SK-N-SH (cell line): ENCODE data around the gene PARD3. TPM values are rescaled to one million over a fixed set of nuclear protein-coding genes. Genes with fewer than 3 reads are reported as not detected.

Experiments used
- CTCF ChIA-PET: fragments of 300-600, 350-600 bp; formaldehyde crosslinking; extraction: SDS; loops from one replicate; lab custom pipeline; 2021; lab: Yijun Ruan, JAX
- POLR2A ChIA-PET: fragments of 350-600 bp; sonication (Branson Sonifier 250); formaldehyde crosslinking; extraction: SDS; loops from one replicate; lab custom pipeline; 2020; ENCODE audit warnings: antibody characterized with exemption, inconsistent platforms; lab: Yijun Ruan, JAX
- DNase-seq: peaks from one replicate; pipeline ENCODE4 v3.0.0; 2012
- H2AFZ ChIP-seq: fragments of 200-600 bp; sonication (generic); 2 replicates; pipeline ENCODE4 v1.8.1; 2016; ENCODE audit warnings: antibody characterized with exemption, mild to moderate bottlenecking, low read depth
- H3F3A ChIP-seq: fragments of 200-600 bp; sonication (generic); replicated peaks from 2 replicates; pipeline ENCODE3; 2016; ENCODE audit warnings: antibody characterized with exemption, mild to moderate bottlenecking; ENCODE audit not compliant: insufficient read depth
- H3K27ac ChIP-seq, 2 experiments: fragments of 200-500 bp in 1 of 2; fragments of 200-600 bp in 1 of 2; sonication (Bioruptor generic) in 1 of 2; sonication (generic), shearing (Covaris generic) in 1 of 2; 2 replicates each; pipeline versions ENCODE4 v1.5.1 to v1.6.1; 2014 to 2016; ENCODE audit warnings: low read depth in 2 of 2, inconsistent platforms in 1 of 2, low read length in 1 of 2, mild to moderate bottlenecking in 1 of 2, mixed read lengths in 1 of 2
- H3K27me3 ChIP-seq: fragments of 200-600 bp; sonication (generic), shearing (Covaris generic); 2 replicates; pipeline ENCODE4 v1.6.1; 2016; ENCODE audit warnings: mixed run types; ENCODE audit not compliant: insufficient read depth
- H3K36me3 ChIP-seq, 2 experiments: fragments of 200-500 bp in 1 of 2; fragments of 200-600 bp in 1 of 2; sonication (Bioruptor generic) in 1 of 2; sonication (generic) in 1 of 2; replicated peaks in 1 of 2; 2 replicates each; pipeline versions ENCODE3 to v1.5.1; 2014 to 2016; ENCODE audit warnings: low read length in 1 of 2, mild to moderate bottlenecking in 1 of 2; ENCODE audit not compliant: insufficient read depth in 2 of 2, control insufficient read depth in 1 of 2
- H3K4me1 ChIP-seq, 2 experiments: fragments of 200-500 bp in 1 of 2; fragments of 200-600 bp in 1 of 2; sonication (Bioruptor generic) in 1 of 2; sonication (generic), shearing (Covaris generic) in 1 of 2; 2 replicates each; pipeline versions ENCODE4 v1.5.1 to v1.6.1; 2014 to 2016; ENCODE audit warnings: low read depth in 1 of 2, low read length in 1 of 2, mixed run types in 1 of 2; ENCODE audit not compliant: insufficient read depth in 2 of 2, control insufficient read depth in 1 of 2
- H3K4me2 ChIP-seq: fragments of 200-600 bp; sonication (generic), shearing (Covaris generic); 2 replicates; pipeline ENCODE4 v1.6.1; 2017; ENCODE audit warnings: mixed run types
- H3K4me3 ChIP-seq, 2 experiments: fragments of 200-500 bp in 1 of 2; fragments of 200-600 bp in 1 of 2; sonication (Bioruptor generic) in 1 of 2; sonication (generic), shearing (Covaris generic) in 1 of 2; 2 replicates each; pipeline versions ENCODE4 v1.5.1 to v1.8.1; 2014 to 2016; ENCODE audit warnings: low read depth in 2 of 2, inconsistent platforms in 1 of 2, low read length in 1 of 2, mild to moderate bottlenecking in 1 of 2, mixed read lengths in 1 of 2, moderate library complexity in 1 of 2
- H3K79me2 ChIP-seq: fragments of 200-600 bp; sonication (generic); 2 replicates; pipeline ENCODE4 v1.8.1; 2017; ENCODE audit warnings: mild to moderate bottlenecking; ENCODE audit not compliant: insufficient read depth
- H3K9ac ChIP-seq: fragments of 200-600 bp; sonication (generic); 2 replicates; pipeline ENCODE4 v1.6.1; 2017; ENCODE audit warnings: mixed run types
- H3K9me2 ChIP-seq: fragments of 200-600 bp; sonication (generic); 2 replicates; pipeline ENCODE4 v1.6.1; 2017; ENCODE audit warnings: mixed run types
- H3K9me3 ChIP-seq: fragments of 200-600 bp; sonication (generic); 2 replicates; pipeline ENCODE4 v1.6.1; 2017; ENCODE audit warnings: mixed run types, mild to moderate bottlenecking, moderate library complexity
- H4K20me1 ChIP-seq: fragments of 200-600 bp; sonication (generic); 2 replicates; pipeline ENCODE4 v1.6.1; 2017; ENCODE audit warnings: mild to moderate bottlenecking, mixed run types; ENCODE audit not compliant: insufficient read depth
- CTCF ChIP-seq: fragments of 200-600 bp; sonication (generic); IDR thresholded peaks from 2 replicates; pipeline ENCODE4 v1.6.1; 2017; ENCODE audit warnings: antibody characterized with exemption, mild to moderate bottlenecking, moderate library complexity
- EZH2phosphoT487 ChIP-seq: fragments of 200-600 bp; sonication (generic); IDR thresholded peaks from 2 replicates; pipeline ENCODE4 v1.6.1; 2017; ENCODE audit warnings: low read depth, mixed run types, mild to moderate bottlenecking, antibody characterized with exemption, moderate library complexity, borderline replicate concordance
- FOXJ3 ChIP-seq: sonication (generic); formaldehyde crosslinking; IDR thresholded peaks from 2 replicates; pipeline ENCODE4 v1.5.1; 2020; ENCODE audit warnings: mild to moderate bottlenecking, missing genetic modification reagents
- FOXM1 ChIP-seq: IDR thresholded peaks from 2 replicates; pipeline ENCODE4 v1.4.0; 2012; ENCODE audit warnings: low read depth, mild to moderate bottlenecking
- GABPA ChIP-seq: IDR thresholded peaks from 2 replicates; pipeline ENCODE4 v1.4.0; 2012; ENCODE audit warnings: low read depth, mild to moderate bottlenecking
- MXI1 ChIP-seq: IDR thresholded peaks from 2 replicates; pipeline ENCODE4 v1.6.1; 2012; ENCODE audit warnings: mild to moderate bottlenecking, low read depth, low read length, improper control_type of control experiment
- NFIC ChIP-seq: IDR thresholded peaks from 2 replicates; pipeline ENCODE4 v1.4.0; 2012; ENCODE audit warnings: borderline replicate concordance
- NRF1 ChIP-seq: IDR thresholded peaks from 2 replicates; pipeline ENCODE4 v1.6.1; 2012; ENCODE audit warnings: low read depth, mild to moderate bottlenecking, low read length
- PBX3 ChIP-seq: IDR thresholded peaks from 2 replicates; pipeline ENCODE4; 2012
- RAD21 ChIP-seq: IDR thresholded peaks from 2 replicates; pipeline ENCODE4 v1.6.1; 2012; ENCODE audit warnings: mild to moderate bottlenecking, low read length
- SIN3A ChIP-seq: IDR thresholded peaks from 2 replicates; pipeline ENCODE4 v1.6.1; 2012; ENCODE audit warnings: low read depth, mild to moderate bottlenecking, low read length, moderate library complexity, borderline replicate concordance
- TAF1 ChIP-seq: IDR thresholded peaks from 2 replicates; pipeline ENCODE4 v1.6.1; 2012; ENCODE audit warnings: low read depth, mild to moderate bottlenecking, low read length, moderate library complexity, borderline replicate concordance
- TCF12 ChIP-seq: IDR thresholded peaks from 2 replicates; pipeline ENCODE4 v1.4.0; 2012
- TEAD4 ChIP-seq: IDR thresholded peaks from 2 replicates; pipeline ENCODE4 v1.4.0; 2012; ENCODE audit warnings: mild to moderate bottlenecking, borderline replicate concordance; ENCODE audit not compliant: insufficient read depth
- WGBS: methylation state at CpG from one replicate; pipeline ENCODE4 v1.1.6; 2017; ENCODE audit warnings: low lambda C conversion rate; 5-methylcytosine and 5-hydroxymethylcytosine counted together
- polyA plus RNA-seq, 3 experiments: library from polyadenylated mRNA; depleted of rRNA; stranded (reverse); fragments of >200 nt; gene quantifications; 2 replicates each; pipeline ENCODE4 v1.2.3, GENCODE V29; 2012
- TF ChIP-seq, protein P1 (sequence below): IDR thresholded peaks from 2 replicates; pipeline ENCODE4 v1.4.0; 2012; ENCODE audit warnings: low read depth
- TF ChIP-seq, protein P2 (sequence below): IDR thresholded peaks from 2 replicates; pipeline ENCODE4 v1.6.1; 2012; ENCODE audit warnings: mild to moderate bottlenecking, low read depth, low read length, moderate library complexity

The PARD3 gene
- polyA plus RNA-seq, 1 of the 3 experiments (the other 2 are of a cell fraction): 29.4 TPM

GRCh38 chr10:34826221-34826620, 11.1 kb upstream of the PARD3 start:
- Histone ChIP-seq H3K27ac (no peak overlapping the region), H3K4me3 (no peak overlapping the region), H3K4me2 (no peak overlapping the region), H2AFZ (no peak overlapping the region), H3K9me3 (no peaks in the 10 kb centered on the region), H3K4me1 (no peaks in the 10 kb centered on the region), H3K36me3 (no peaks in the 10 kb centered on the region), H3K27me3 (no peaks in the 10 kb centered on the region), H3K9ac (no peak overlapping the region), H3F3A (no peaks in the 10 kb centered on the region), H4K20me1 (no peaks in the 10 kb centered on the region), H3K9me2 (no peaks in the 10 kb centered on the region), H3K79me2 (no peaks in the 10 kb centered on the region)
- POLR2A ChIA-PET: no interaction called here
- WGBS: 86% methylated on average over 6 of the region's 6 CpGs
- no peak for DNase-seq
- CTCF ChIA-PET: no interaction called here
- TF ChIP-seq MXI1 (no peak), TEAD4 (no peak), EZH2phosphoT487 (no peak), FOXJ3 (no peak), TAF1 (no peak), SIN3A (no peak), NRF1 (no peak), TCF12 (no peak), GABPA (no peak), CTCF (no peak), FOXM1 (no peak), PBX3 (no peak), RAD21 (no peak), NFIC (no peak)
- TF ChIP-seq, protein P1, sequence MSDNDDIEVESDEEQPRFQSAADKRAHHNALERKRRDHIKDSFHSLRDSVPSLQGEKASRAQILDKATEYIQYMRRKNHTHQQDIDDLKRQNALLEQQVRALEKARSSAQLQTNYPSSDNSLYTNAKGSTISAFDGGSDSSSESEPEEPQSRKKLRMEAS: no peak
- TF ChIP-seq, protein P2, sequence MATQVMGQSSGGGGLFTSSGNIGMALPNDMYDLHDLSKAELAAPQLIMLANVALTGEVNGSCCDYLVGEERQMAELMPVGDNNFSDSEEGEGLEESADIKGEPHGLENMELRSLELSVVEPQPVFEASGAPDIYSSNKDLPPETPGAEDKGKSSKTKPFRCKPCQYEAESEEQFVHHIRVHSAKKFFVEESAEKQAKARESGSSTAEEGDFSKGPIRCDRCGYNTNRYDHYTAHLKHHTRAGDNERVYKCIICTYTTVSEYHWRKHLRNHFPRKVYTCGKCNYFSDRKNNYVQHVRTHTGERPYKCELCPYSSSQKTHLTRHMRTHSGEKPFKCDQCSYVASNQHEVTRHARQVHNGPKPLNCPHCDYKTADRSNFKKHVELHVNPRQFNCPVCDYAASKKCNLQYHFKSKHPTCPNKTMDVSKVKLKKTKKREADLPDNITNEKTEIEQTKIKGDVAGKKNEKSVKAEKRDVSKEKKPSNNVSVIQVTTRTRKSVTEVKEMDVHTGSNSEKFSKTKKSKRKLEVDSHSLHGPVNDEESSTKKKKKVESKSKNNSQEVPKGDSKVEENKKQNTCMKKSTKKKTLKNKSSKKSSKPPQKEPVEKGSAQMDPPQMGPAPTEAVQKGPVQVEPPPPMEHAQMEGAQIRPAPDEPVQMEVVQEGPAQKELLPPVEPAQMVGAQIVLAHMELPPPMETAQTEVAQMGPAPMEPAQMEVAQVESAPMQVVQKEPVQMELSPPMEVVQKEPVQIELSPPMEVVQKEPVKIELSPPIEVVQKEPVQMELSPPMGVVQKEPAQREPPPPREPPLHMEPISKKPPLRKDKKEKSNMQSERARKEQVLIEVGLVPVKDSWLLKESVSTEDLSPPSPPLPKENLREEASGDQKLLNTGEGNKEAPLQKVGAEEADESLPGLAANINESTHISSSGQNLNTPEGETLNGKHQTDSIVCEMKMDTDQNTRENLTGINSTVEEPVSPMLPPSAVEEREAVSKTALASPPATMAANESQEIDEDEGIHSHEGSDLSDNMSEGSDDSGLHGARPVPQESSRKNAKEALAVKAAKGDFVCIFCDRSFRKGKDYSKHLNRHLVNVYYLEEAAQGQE: no peak
